K562 (cell line): Measurements from ENCODE around the gene RNF150. TPM values are rescaled to one million over a fixed set of nuclear protein-coding genes. Genes with fewer than 3 reads are reported as not detected.

Source experiments
- polyA plus RNA-seq, 8 experiments: library from polyadenylated mRNA; depleted of rRNA in 4 of 8; stranded (reverse) in 5 of 8; unstranded in 3 of 8; fragments of >200 nt; fragmentation: Nextera tagmentation in 2 of 8; fragmentation: Illumina TruSeq in 1 of 8; extraction: Ambion mirVana in 2 of 8; extraction: Trizol in 1 of 8; gene quantifications; 2 replicates each; pipeline versions ENCODE4 v1.2.1 to v1.2.3, GENCODE V29; 2011 to 2014; ENCODE audit warnings: inconsistent platforms in 1 of 8, missing spikeins in 1 of 8
- total RNA-seq, 7 experiments: library from RNA; depleted of rRNA in 6 of 7; stranded (reverse); fragments of >200 nt in 6 of 7; fragmentation: Illumina TruSeq in 2 of 7; extraction: Trizol in 2 of 7; gene quantifications; 2 replicates each; pipeline versions ENCODE4 v1.2.1 to v1.2.3, GENCODE V29; 2011 to 2021; ENCODE audit warnings: low replicate concordance in 1 of 7
- TF ChIP-seq, protein P1 (sequence below): fragments of 200-600 bp; sonication (generic); IDR thresholded peaks from one replicate; pipeline ENCODE4 v1.6.1; 2012; ENCODE audit warnings: mild to moderate bottlenecking, low read depth, low read length, inconsistent platforms

The RNF150 gene
- total and polyA plus RNA-seq, 9 of the 15 experiments (the other 6 are each of a cell fraction or from before 2014, with no cell fraction given): 0.09 TPM; not detected in 8

DNA sequence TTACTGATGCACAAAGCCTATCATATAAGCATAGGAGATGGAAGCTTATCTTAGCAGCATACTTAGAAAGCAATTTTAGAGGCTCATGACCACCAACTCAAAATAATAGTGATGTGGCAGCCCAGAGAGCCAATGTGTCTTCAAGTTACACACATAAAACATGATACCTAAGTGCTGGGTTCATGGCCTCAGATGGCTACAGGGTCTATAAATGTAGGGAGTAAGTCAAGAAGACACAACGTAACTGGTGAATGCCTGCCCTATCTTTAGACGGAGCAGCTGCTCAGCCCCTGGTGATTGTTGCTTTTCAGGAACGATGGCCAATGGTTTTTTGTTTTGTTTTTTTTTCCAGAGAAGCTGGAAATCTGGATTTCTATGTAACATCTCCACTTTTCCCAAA lies 42.8 kb downstream of the RNF150 start (continued):
- TF ChIP-seq, protein P1, sequence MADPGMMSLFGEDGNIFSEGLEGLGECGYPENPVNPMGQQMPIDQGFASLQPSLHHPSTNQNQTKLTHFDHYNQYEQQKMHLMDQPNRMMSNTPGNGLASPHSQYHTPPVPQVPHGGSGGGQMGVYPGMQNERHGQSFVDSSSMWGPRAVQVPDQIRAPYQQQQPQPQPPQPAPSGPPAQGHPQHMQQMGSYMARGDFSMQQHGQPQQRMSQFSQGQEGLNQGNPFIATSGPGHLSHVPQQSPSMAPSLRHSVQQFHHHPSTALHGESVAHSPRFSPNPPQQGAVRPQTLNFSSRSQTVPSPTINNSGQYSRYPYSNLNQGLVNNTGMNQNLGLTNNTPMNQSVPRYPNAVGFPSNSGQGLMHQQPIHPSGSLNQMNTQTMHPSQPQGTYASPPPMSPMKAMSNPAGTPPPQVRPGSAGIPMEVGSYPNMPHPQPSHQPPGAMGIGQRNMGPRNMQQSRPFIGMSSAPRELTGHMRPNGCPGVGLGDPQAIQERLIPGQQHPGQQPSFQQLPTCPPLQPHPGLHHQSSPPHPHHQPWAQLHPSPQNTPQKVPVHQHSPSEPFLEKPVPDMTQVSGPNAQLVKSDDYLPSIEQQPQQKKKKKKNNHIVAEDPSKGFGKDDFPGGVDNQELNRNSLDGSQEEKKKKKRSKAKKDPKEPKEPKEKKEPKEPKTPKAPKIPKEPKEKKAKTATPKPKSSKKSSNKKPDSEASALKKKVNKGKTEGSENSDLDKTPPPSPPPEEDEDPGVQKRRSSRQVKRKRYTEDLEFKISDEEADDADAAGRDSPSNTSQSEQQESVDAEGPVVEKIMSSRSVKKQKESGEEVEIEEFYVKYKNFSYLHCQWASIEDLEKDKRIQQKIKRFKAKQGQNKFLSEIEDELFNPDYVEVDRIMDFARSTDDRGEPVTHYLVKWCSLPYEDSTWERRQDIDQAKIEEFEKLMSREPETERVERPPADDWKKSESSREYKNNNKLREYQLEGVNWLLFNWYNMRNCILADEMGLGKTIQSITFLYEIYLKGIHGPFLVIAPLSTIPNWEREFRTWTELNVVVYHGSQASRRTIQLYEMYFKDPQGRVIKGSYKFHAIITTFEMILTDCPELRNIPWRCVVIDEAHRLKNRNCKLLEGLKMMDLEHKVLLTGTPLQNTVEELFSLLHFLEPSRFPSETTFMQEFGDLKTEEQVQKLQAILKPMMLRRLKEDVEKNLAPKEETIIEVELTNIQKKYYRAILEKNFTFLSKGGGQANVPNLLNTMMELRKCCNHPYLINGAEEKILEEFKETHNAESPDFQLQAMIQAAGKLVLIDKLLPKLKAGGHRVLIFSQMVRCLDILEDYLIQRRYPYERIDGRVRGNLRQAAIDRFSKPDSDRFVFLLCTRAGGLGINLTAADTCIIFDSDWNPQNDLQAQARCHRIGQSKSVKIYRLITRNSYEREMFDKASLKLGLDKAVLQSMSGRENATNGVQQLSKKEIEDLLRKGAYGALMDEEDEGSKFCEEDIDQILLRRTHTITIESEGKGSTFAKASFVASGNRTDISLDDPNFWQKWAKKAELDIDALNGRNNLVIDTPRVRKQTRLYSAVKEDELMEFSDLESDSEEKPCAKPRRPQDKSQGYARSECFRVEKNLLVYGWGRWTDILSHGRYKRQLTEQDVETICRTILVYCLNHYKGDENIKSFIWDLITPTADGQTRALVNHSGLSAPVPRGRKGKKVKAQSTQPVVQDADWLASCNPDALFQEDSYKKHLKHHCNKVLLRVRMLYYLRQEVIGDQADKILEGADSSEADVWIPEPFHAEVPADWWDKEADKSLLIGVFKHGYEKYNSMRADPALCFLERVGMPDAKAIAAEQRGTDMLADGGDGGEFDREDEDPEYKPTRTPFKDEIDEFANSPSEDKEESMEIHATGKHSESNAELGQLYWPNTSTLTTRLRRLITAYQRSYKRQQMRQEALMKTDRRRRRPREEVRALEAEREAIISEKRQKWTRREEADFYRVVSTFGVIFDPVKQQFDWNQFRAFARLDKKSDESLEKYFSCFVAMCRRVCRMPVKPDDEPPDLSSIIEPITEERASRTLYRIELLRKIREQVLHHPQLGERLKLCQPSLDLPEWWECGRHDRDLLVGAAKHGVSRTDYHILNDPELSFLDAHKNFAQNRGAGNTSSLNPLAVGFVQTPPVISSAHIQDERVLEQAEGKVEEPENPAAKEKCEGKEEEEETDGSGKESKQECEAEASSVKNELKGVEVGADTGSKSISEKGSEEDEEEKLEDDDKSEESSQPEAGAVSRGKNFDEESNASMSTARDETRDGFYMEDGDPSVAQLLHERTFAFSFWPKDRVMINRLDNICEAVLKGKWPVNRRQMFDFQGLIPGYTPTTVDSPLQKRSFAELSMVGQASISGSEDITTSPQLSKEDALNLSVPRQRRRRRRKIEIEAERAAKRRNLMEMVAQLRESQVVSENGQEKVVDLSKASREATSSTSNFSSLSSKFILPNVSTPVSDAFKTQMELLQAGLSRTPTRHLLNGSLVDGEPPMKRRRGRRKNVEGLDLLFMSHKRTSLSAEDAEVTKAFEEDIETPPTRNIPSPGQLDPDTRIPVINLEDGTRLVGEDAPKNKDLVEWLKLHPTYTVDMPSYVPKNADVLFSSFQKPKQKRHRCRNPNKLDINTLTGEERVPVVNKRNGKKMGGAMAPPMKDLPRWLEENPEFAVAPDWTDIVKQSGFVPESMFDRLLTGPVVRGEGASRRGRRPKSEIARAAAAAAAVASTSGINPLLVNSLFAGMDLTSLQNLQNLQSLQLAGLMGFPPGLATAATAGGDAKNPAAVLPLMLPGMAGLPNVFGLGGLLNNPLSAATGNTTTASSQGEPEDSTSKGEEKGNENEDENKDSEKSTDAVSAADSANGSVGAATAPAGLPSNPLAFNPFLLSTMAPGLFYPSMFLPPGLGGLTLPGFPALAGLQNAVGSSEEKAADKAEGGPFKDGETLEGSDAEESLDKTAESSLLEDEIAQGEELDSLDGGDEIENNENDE: no peak
